ENCODE data around the gene E2F3. TPM values are rescaled to one million over a fixed set of nuclear protein-coding genes. Genes with fewer than 3 reads are reported as not detected.

The E2F3 gene
- total RNA-seq (2014; rRNA removed; shearing (Covaris generic); ENCODE audit: low replicate concordance), result 9.3 and 10.2 TPM in 2 replicates

DNA sequence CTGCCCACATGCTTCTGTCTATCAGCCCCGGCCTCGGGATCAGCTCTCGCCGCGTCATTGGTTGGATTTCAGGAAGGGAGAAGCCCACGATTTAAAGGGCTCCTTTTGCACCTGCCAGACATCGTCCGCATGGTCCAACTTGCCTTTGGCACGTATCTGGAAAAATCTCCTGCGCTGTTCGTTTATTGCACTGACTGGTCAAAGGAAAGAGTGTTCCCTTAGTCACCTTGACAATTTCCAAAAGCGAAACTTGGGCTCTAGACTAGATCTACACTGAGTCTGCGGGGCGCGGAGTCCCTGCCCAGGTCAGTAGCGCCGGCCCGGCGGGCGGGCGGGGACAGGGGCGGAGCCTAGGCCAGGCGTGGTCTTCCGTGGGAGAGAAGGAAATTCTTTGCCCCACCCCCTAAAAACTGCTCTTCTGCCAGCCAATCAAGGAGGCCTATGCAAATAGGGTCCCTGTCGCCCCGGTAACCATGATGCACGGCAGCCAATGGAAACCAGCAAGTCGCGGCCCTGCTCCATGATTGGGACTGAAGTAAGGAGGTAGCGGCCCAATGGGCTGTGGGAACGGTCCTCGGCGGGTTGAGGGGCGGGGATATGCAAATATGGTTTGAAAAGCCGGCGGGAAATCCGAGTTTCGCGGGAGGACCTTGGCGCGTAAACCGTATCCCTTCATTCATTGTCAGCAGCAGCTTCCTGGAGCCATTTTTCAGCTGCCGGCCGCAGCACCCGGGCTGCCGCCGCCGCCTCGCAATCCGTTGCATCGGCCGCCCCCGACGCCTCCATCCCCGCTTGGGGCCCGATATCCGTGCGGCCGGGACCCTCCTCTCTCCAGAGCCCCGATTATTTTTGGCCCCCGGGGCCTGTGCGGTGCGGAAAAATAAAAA is at the start of gene E2F3:
Gene E2F3 (plus strand): TSS at position 675 of the 887 bp plus-strand sequence. CDS start 354 bp downstream, outside the sequence.
- H3K4me3 ChIP-seq, result peak within 1 kb of the TSS; percentile 79
- H3K36me3 ChIP-seq, result peaks cover 7% of the 10 kb centered on the region; the same call in 1 of the 2 replicates
- H3K27me3 ChIP-seq, result no peaks in the 10 kb centered on the region
- H3K9me3 ChIP-seq, result no peaks in the 10 kb centered on the region
- peak; percentile 99 for DNase-seq

GRCh38 chr6:20352346-20352745 is 49.3 kb upstream of the E2F3 start:
- no peaks in the 10 kb centered on the region for H3K36me3 ChIP-seq
- no peaks in the 10 kb centered on the region for H3K9me3 ChIP-seq
- no peak for DNase-seq
- no peaks in the 10 kb centered on the region for H3K27me3 ChIP-seq
- H3K4me3 ChIP-seq, result no peak overlapping the region

GRCh38 chr6:20353134-20353533 is 48.5 kb upstream of the E2F3 start:
- H3K36me3 ChIP-seq, result no peaks in the 10 kb centered on the region
- H3K27me3 ChIP-seq, result no peaks in the 10 kb centered on the region
- H3K9me3 ChIP-seq, result no peaks in the 10 kb centered on the region
- DNase-seq, result no peak
- H3K4me3 ChIP-seq, result no peak overlapping the region

DNA sequence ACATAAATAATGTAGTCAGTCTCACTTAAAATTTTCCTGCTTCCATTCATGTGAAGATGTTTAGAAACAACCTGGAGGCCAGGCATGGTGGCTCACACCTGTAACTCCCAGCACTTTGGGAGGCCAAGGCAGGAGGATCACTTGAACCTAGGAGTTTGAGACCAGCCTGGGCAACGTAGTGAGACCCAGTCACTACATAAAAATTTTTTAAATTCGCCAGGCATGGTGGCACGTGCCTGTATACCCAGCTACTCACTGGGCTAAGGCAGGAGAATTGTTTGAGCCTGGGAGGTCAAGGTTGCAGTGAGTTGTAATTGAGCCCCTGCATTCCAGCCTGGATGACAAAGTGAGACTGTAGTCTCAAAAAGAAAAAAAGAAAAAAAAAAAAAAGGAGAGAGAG is 47.3 kb upstream of the E2F3 start:
- H3K27me3 ChIP-seq, result no peaks in the 10 kb centered on the region
- DNase-seq, result no peak
- H3K4me3 ChIP-seq, result no peak overlapping the region
- no peaks in the 10 kb centered on the region for H3K36me3 ChIP-seq
- H3K9me3 ChIP-seq, result no peaks in the 10 kb centered on the region

- H3K9me3 ChIP-seq, result no peaks in the 10 kb centered on the region
- H3K27me3 ChIP-seq, result no peaks in the 10 kb centered on the region
- no peak overlapping the region for H3K4me3 ChIP-seq
- H3K36me3 ChIP-seq, result no peaks in the 10 kb centered on the region
- no peak for DNase-seq
These were observed 41.1 kb upstream of the E2F3 start for GRCh38 chr6:20360471-20361119.

DNA sequence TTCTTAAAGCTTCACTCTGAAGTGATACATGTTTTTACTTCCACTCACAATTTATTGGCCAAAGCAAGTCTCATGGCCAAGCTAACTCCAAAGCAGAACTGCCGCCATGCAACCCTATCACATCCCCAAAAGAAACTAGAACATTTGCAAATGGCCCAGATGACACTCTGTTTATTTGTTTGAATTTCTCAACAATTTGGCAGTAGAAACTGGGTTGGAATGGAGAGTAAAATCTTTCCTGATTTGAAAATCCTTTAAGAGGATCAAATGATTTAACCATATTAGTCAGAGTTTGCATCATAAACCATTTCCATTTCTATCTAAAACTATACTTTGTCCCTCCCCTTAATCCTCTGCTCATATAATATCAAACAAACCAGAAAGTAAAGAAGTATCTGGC is 39.1 kb upstream of the E2F3 start:
- no peaks in the 10 kb centered on the region for H3K27me3 ChIP-seq
- no peak for DNase-seq
- no peaks in the 10 kb centered on the region for H3K9me3 ChIP-seq

GRCh38 chr6:20364327-20364726 is 37.4 kb upstream of the E2F3 start:
- Histone ChIP-seq H3K9me3 (no peaks in the 10 kb centered on the region), H3K27me3 (no peaks in the 10 kb centered on the region), H3K36me3 (no peaks in the 10 kb centered on the region), H3K4me3 (no peak overlapping the region)
- no peak for DNase-seq

More for the DNA sequence above, 39.1 kb upstream of the E2F3 start:
- no peaks in the 10 kb centered on the region for H3K36me3 ChIP-seq
- H3K4me3 ChIP-seq, result no peak overlapping the region

DNA sequence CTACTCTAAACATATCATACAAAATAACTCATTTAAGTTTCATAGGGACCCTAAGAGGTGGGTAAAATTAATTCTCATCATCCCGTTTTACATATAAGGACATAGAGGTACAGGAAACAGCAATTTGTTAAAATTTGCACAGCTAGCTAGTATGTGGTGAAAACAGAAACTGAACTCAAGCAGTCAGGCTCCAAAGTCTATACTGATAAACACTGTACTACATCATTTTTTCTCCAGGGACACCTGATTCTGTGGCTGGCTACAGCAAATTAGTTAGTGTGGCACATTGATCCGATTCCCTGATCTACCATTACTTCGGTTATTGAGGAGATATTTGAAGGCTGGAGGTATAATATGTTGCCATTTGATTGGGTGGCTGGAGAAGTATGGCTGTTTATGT is 36.2 kb upstream of the E2F3 start:
- no peak for DNase-seq
- Histone ChIP-seq H3K4me3 (no peak overlapping the region), H3K36me3 (no peaks in the 10 kb centered on the region), H3K9me3 (no peaks in the 10 kb centered on the region), H3K27me3 (no peaks in the 10 kb centered on the region)

GRCh38 chr6:20366082-20366830 is 35.4 kb upstream of the E2F3 start:
- DNase-seq, result no peak
- Histone ChIP-seq H3K27me3 (no peaks in the 10 kb centered on the region), H3K9me3 (no peaks in the 10 kb centered on the region), H3K36me3 (no peaks in the 10 kb centered on the region), H3K4me3 (no peak overlapping the region)

DNA sequence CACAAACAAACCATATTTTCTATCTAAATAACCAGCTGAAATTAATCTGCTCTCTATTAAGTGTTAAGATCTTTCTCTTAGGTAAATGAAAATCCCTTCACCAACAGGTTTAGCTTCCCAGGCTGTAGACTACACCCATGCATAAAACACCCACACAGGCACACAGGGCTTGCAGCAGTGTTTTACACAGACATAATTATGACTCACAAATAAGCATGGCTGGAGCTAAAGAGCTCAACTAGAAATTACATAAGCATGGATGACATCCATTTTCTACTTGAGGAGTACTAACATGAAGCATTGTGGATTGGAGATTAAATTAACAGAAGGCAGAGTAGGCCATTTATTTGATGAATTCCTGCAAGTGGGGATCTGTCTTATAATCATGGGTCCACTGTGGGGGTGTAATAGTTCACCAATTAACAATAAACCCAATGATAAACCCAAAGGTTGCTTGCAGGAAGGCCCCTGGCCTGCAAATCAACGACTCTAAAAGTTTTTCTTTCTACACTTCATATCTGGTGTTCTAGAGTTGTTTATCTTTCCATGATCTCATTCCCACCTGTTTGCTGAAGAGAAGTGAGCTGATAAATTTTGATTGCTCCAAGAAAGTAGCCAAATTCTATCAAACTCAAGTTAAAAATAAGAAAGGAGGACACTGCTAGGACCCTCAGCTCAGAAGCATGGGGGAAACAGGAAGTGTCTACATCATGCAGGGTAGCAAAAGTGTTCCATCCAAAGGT is 33.8 kb upstream of the E2F3 start:
- Histone ChIP-seq H3K9me3 (no peaks in the 10 kb centered on the region), H3K27me3 (no peaks in the 10 kb centered on the region), H3K4me3 (no peak overlapping the region), H3K36me3 (no peaks in the 10 kb centered on the region)
- no peak for DNase-seq

DNA sequence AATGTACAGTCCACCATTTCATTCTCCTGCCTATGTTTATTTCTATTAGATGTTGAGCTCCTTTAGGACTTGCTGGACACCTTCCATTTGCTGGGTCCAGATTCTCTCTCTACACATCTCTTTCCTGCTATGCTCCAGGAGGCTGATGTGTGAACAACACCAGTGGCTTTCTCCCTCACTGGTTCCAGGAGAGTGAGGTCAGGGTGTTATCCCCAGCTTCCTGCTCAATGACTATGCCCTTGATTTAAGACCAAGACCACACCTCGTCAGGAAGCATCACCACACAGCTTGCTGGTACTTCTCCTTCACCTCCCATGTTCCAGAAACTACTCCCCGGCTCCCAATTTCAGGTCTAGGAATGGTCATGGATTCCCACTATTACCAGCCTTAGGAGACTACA is 31.3 kb upstream of the E2F3 start:
- DNase-seq, result peak; percentile 12
- H3K9me3 ChIP-seq, result no peaks in the 10 kb centered on the region
- H3K4me3 ChIP-seq, result no peak overlapping the region
- no peaks in the 10 kb centered on the region for H3K27me3 ChIP-seq
- no peaks in the 10 kb centered on the region for H3K36me3 ChIP-seq

GRCh38 chr6:20370801-20371200 is 30.9 kb upstream of the E2F3 start:
- Histone ChIP-seq H3K4me3 (no peak overlapping the region), H3K9me3 (no peaks in the 10 kb centered on the region), H3K36me3 (no peaks in the 10 kb centered on the region), H3K27me3 (no peaks in the 10 kb centered on the region)
- no peak for DNase-seq

DNA sequence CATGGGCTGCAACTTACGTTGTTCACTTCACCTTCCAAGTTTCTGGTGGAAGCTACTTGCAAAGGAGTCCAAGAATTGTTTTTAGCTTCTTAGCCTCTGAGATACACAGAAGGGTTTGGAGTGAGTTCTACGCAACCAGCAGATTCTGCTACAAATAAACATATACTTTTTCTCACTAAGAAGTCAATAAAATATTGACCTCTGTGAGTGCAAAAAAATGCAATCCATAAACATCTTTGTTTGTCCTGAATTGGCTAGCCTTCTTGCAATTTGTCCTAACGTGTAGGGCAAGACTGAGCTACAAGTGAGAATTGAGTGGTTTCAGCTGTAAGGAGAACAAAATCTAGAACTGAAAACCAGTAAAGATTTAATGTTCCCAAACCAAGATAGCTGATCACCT is 26.2 kb upstream of the E2F3 start:
- no peak for DNase-seq
- Histone ChIP-seq H3K36me3 (no peaks in the 10 kb centered on the region), H3K9me3 (no peaks in the 10 kb centered on the region), H3K27me3 (no peaks in the 10 kb centered on the region), H3K4me3 (no peak overlapping the region)

- Histone ChIP-seq H3K9me3 (no peaks in the 10 kb centered on the region), H3K27me3 (no peaks in the 10 kb centered on the region), H3K4me3 (no peak overlapping the region), H3K36me3 (no peaks in the 10 kb centered on the region)
- peak; percentile 24 for DNase-seq
These were observed 23.9 kb upstream of the E2F3 start for GRCh38 chr6:20377623-20378265.

GRCh38 chr6:20379231-20379630 is 22.4 kb upstream of the E2F3 start:
- Histone ChIP-seq H3K27me3 (no peaks in the 10 kb centered on the region), H3K9me3 (no peaks in the 10 kb centered on the region), H3K36me3 (no peaks in the 10 kb centered on the region), H3K4me3 (no peak overlapping the region)
- DNase-seq, result no peak

DNA sequence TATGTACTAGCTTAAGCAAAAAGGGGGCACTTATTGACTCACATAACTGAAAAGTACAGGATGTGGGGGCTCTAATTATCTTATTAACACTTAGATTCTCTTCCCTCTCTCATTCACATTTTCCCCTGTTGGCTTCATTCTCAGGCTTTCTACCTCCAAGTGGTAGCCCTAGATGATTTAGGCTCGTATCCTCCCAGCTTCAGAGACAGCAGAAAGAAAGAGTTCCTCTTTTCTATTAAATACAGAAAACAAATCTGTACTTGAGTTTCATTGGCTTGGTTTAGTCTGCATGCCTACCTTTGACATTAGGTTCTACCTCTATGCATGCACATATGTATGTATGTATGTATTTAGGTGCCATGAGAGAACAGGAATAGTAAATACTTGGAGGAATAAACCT is 15.5 kb upstream of the E2F3 start:
- H3K36me3 ChIP-seq, result no peaks in the 10 kb centered on the region

More for the DNA sequence above, 15.5 kb upstream of the E2F3 start:
- Histone ChIP-seq H3K27me3 (no peaks in the 10 kb centered on the region), H3K4me3 (no peak overlapping the region), H3K9me3 (no peaks in the 10 kb centered on the region)
- DNase-seq, result no peak

Data from MG63 (cell line).